AG04450 (cell line): ENCODE results near the gene SCYL1. TPM values are rescaled to one million over a fixed set of nuclear protein-coding genes. Genes with fewer than 3 reads are reported as not detected.

Experiments
- CTCF ChIA-PET: fragments of 300-600, 350-600 bp; formaldehyde crosslinking; extraction: SDS; loops from one replicate; lab custom pipeline; 2022; ENCODE audit warnings: antibody characterized with exemption, inconsistent platforms; lab: Charles Lee
- POLR2A ChIA-PET: fragments of 350-600 bp; formaldehyde crosslinking; extraction: SDS; loops from one replicate; lab custom pipeline; 2021; ENCODE audit warnings: antibody characterized with exemption, inconsistent platforms; lab: Yijun Ruan, JAX
- DNase-seq: peaks from one replicate; pipeline ENCODE4 v3.0.0-alpha.2; 2011; ENCODE audit warnings: low read depth, low spot score
- H3K27ac ChIP-seq: one replicate; pipeline ENCODE4 v1.5.1; 2012; ENCODE audit warnings: low read depth, low read length, control low read depth
- H3K27me3 ChIP-seq: one replicate; pipeline ENCODE4 v1.6.0; 2012; ENCODE audit warnings: low read length; ENCODE audit not compliant: control insufficient read depth, insufficient read depth
- H3K4me3 ChIP-seq: 2 replicates; pipeline ENCODE4 v1.5.1; 2011; ENCODE audit warnings: mild to moderate bottlenecking, low read depth, low read length, control low read depth
- H3K9me3 ChIP-seq: 2 replicates; pipeline ENCODE4 v1.5.1; 2012; ENCODE audit warnings: low read length; ENCODE audit not compliant: control insufficient read depth, insufficient read depth
- CTCF ChIP-seq: IDR thresholded peaks from 2 replicates; pipeline ENCODE4 v1.5.1; 2011; ENCODE audit warnings: low read depth, low read length, control low read depth, inconsistent platforms
- polyA plus RNA-seq: library from polyadenylated mRNA; depleted of rRNA; stranded (reverse); fragments of >200 nt; gene quantifications from 2 replicates; pipeline ENCODE4 v1.2.3, GENCODE V29; 2011

SCYL1 gene
- polyA plus RNA-seq, 1 experiment: 60.9 TPM

GRCh38 chr11:65558002-65558929, 33.4 kb downstream of the SCYL1 start, which contains the start of gene LTBP3:
Gene LTBP3 (minus strand): TSS chr11:65558359. CDS start chr11:65557959, 400 bp downstream.
- ChIA-PET POLR2A (interaction anchor here (0.9 to 1.3 kb wide), 3 partner anchors 12 to 225 kb away, joined by 3 to 4 read pairs (median 3); partner anchors contain the start of genes DPF2, FAM89B and ZNRD2), CTCF (interaction anchor here (1.3 to 1.5 kb wide), 2 partner anchors 13 to 17 kb away, joined by 3 to 5 read pairs; no protein-coding TSS in a partner anchor)
- H3K27ac ChIP-seq: peak within 1 kb of the TSS; percentile 75
- H3K9me3 ChIP-seq: no peaks in the 10 kb centered on the region
- peak within 1 kb of the TSS; percentile 71 for H3K4me3 ChIP-seq
- no peak for DNase-seq
- TF ChIP-seq CTCF: no peak
- H3K27me3 ChIP-seq: no peaks in the 10 kb centered on the region

- no peak for DNase-seq
- ChIA-PET CTCF (interaction anchor here (0.7 to 2.4 kb wide), 4 partner anchors 12 to 168 kb away, joined by 3 to 9 read pairs (median 4); no protein-coding TSS in a partner anchor), POLR2A (interaction anchor here (0.6 to 2.3 kb wide), 5 partner anchors 11 to 302 kb away, joined by 3 to 7 read pairs (median 3); partner anchors contain the start of genes DPF2, FAM89B and ZNRD2)
- peak overlapping the region; percentile 40 for H3K4me3 ChIP-seq
- H3K27ac ChIP-seq: peak overlapping the region; percentile 75
- TF ChIP-seq CTCF: no peak
- H3K27me3 ChIP-seq: no peaks in the 10 kb centered on the region
- no peaks in the 10 kb centered on the region for H3K9me3 ChIP-seq
Measured at GRCh38 chr11:65558930-65559509, 34.1 kb downstream of the SCYL1 start.

- POLR2A ChIA-PET: interaction anchor here (0.6 to 2.3 kb wide), 5 partner anchors 10 to 302 kb away, joined by 3 to 7 read pairs (median 4); partner anchors contain the start of genes FAM89B and ZNRD2
- CTCF ChIA-PET: interaction anchor here (0.7 to 2.4 kb wide), 4 partner anchors 12 to 169 kb away, joined by 3 to 9 read pairs (median 4); no protein-coding TSS in a partner anchor
- no peak for DNase-seq
- TF ChIP-seq CTCF: no peak
- no peak overlapping the region for H3K4me3 ChIP-seq
- H3K27ac ChIP-seq: peak overlapping the region; percentile 75
- no peaks in the 10 kb centered on the region for H3K9me3 ChIP-seq
- H3K27me3 ChIP-seq: no peaks in the 10 kb centered on the region
Measured at GRCh38 chr11:65559535-65559934, 34.7 kb downstream of the SCYL1 start.

- ChIA-PET CTCF (interaction anchor here (0.7 to 3.0 kb wide), 6 partner anchors 8 to 169 kb away, joined by 3 to 28 read pairs (median 6); partner anchors contain the start of genes FAM89B and ZNRD2), POLR2A (interaction anchor here (0.6 to 2.3 kb wide), 6 partner anchors 10 to 293 kb away, joined by 3 to 8 read pairs (median 4); partner anchors contain the start of genes NEAT1 and ZNRD2)
- Histone ChIP-seq H3K9me3 (no peaks in the 10 kb centered on the region), H3K27ac (peak overlapping the region; percentile 34), H3K27me3 (no peaks in the 10 kb centered on the region), H3K4me3 (no peak overlapping the region)
- no peak for DNase-seq
- no peak for TF ChIP-seq CTCF
Measured at GRCh38 chr11:65559951-65560537, 35.2 kb downstream of the SCYL1 start.
